Mucosa of descending colon (tissue), 3 donors: ENCODE data around the gene OLFML1. TPM values are rescaled to one million over a fixed set of nuclear protein-coding genes. Genes with fewer than 3 reads are reported as not detected.
A peak's percentile ranks its signal among the peaks of the same experiment; 100 is the strongest.

Experiments
- ATAC-seq: fragments of 200-7000 bp; cut with Tn5 transposase; one replicate; pipeline ENCODE4 v1.9.1; 2020; ENCODE audit warnings: mild to moderate bottlenecking, moderate library complexity
- DNase-seq, 3 donors: peaks; one replicate each; pipeline ENCODE4 v3.0.0-alpha.2; 2020
- H3K36me3 ChIP-seq: fragments of 200-600 bp; one replicate; pipeline ENCODE4 v1.8.0; 2021; ENCODE audit warnings: low read depth, mild to moderate bottlenecking
- H3K4me1 ChIP-seq: fragments of 200-600 bp; one replicate; pipeline ENCODE4 v1.8.0; 2021; ENCODE audit warnings: low read depth, mild to moderate bottlenecking
- H3K4me3 ChIP-seq: fragments of 200-600 bp; one replicate; pipeline ENCODE4 v1.8.0; 2021; ENCODE audit warnings: mild to moderate bottlenecking
- H3K9me3 ChIP-seq: fragments of 200-600 bp; one replicate; pipeline ENCODE4 v1.8.0; 2021; ENCODE audit warnings: mild to moderate bottlenecking
- CTCF ChIP-seq: fragments of 200-600 bp; IDR thresholded peaks from one replicate; pipeline ENCODE4 v1.8.0; 2022; ENCODE audit warnings: antibody characterized with exemption, mild to moderate bottlenecking
- intact Hi-C, 2 donors: fragments of 100-400 bp; cut with DNase I in 1 of 2; cut with micrococcal nuclease in 1 of 2; formaldehyde crosslinking; loops; one replicate each; pipeline versions ENCODE4 v1.11.0 to v1.11.1; 2022; cut with DNase I, micrococcal nuclease
- total RNA-seq, 3 donors: library from RNA; stranded (reverse); fragmentation: NEBNext Ultra II Directional in 2 of 3; extraction: Animal tissue kit (Norgen Biotek cat#: 25700) in 2 of 3; gene quantifications; one replicate each; pipeline versions ENCODE4 v1.2.1 to v1.2.4, GENCODE V29; 2021 to 2023
- donor health status: DM: no; HTN: no; CAD: no; lungs with moderate emphysema.
- donor health status: DM: no; HTN: no; CAD: no.
- donor health status: DM: no; HTN: yes; CAD: no.

Gene OLFML1
- total RNA-seq, 3 donors from 2014 or later: 2.1 to 11.2 (median 5.2) TPM

- Histone ChIP-seq H3K4me3 (no peak overlapping the region), H3K4me1 (no peaks in the 10 kb centered on the region), H3K36me3 (no peaks in the 10 kb centered on the region), H3K9me3 (no peaks in the 10 kb centered on the region)
- intact Hi-C loops: no loop called here
- DNase-seq (no peak), ATAC-seq (no peak)
- no peak for TF ChIP-seq CTCF
Measured at GRCh38 chr11:7462706-7463105, 22.6 kb upstream of the OLFML1 start.

DNA sequence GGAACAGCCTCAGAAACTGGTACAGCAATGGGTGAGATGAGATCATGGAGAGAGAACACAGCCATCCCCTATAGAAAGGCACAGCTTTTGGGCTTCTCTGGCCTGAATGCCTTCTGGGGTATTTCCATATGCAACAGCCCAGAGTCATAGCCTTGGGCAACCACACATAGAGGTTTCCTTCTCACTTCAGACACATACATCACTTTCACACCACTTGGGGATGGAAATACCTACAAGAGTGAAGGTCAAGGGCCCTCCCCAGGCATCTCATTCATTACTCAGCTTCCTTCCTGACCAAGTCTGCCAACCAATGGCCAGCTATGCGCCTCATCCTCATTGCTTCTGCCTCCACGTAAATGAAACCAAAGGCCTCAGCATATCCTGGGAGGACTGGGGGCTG is 17.7 kb upstream of the OLFML1 start:
- no peak for TF ChIP-seq CTCF
- Histone ChIP-seq H3K4me1 (no peaks in the 10 kb centered on the region), H3K36me3 (no peaks in the 10 kb centered on the region), H3K9me3 (no peaks in the 10 kb centered on the region), H3K4me3 (no peak overlapping the region)
- no peak for DNase-seq
- intact Hi-C loops: no loop called here
- ATAC-seq: no peak

GRCh38 chr11:7469351-7469865 is 15.9 kb upstream of the OLFML1 start:
- peak; percentile 14 for ATAC-seq
- no peak for TF ChIP-seq CTCF
- H3K4me3 ChIP-seq: no peak overlapping the region
- no peaks in the 10 kb centered on the region for H3K36me3 ChIP-seq
- H3K9me3 ChIP-seq: no peaks in the 10 kb centered on the region
- no peak for DNase-seq
- intact Hi-C loops: no loop called here
- no peaks in the 10 kb centered on the region for H3K4me1 ChIP-seq

DNA sequence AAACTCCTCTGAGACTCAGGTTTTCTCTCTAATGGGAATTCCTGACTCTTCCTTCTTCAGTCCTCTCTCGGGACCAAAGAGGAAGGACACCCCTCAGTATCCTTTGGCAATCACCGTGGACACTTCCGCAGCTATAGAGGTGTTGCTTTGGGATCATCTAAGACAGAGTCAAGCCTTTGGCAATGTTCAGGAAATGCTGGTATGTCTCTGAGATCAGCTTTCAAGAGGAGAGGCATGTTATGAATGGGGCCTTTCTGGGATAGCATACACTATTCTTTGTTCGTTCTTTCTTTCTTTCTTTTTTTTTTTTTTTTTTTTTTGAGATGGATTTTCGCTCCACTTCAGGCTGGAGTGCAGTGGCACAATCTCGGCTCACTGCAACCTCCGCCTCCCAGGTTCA is 14.2 kb upstream of the OLFML1 start:
- no peak for TF ChIP-seq CTCF
- intact Hi-C loops: no loop called here
- Histone ChIP-seq H3K36me3 (no peaks in the 10 kb centered on the region), H3K4me1 (no peaks in the 10 kb centered on the region), H3K9me3 (no peaks in the 10 kb centered on the region), H3K4me3 (no peak overlapping the region)
- DNase-seq (no peak), ATAC-seq (no peak)

DNA sequence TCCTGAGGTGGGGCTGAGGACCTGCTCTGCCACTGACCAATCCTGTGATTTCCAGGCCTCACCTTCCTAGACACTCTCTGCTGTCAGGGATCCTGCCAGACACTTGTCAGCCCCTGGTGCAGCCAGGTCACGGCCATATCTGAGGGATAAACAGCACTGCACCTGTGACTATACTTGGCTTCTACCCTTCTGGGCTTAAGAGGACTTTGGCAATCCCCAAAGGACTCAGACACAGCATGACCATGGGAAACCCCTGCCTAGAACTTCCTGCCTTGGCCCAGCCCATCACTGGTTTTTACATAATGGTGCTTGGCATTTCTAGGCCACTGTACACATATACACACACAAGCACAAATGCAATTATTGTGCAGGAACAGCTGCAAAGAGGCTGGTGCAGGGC is 11.6 kb upstream of the OLFML1 start:
- H3K4me1 ChIP-seq: no peaks in the 10 kb centered on the region
- no peak overlapping the region for H3K4me3 ChIP-seq
- intact Hi-C loops: no loop called here
- no peak for TF ChIP-seq CTCF
- H3K36me3 ChIP-seq: no peaks in the 10 kb centered on the region
- ATAC-seq (peak; percentile 19), DNase-seq (no peak)
- H3K9me3 ChIP-seq: no peaks in the 10 kb centered on the region

DNA sequence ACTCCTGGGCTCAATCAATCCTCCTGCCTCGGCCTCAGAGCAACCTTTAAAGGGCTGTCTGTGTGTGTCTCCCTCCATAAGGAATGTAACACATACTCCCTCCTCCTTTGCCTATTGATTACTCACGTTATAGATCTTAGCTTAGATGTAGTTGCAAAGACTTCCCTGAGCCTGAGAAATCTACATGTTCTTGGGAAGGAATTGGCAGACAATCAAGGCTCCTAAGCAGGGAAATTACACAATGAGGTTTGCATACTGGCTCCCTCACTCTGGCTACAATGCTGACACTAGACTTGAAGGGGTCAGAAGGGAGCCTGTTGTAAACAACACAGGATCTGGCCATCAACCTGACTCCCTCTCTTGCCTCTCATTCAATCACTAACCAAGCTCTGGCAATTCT is 5.2 kb upstream of the OLFML1 start:
- H3K36me3 ChIP-seq: no peaks in the 10 kb centered on the region
- DNase-seq (no peak), ATAC-seq (no peak)
- H3K9me3 ChIP-seq: no peaks in the 10 kb centered on the region
- no peak overlapping the region for H3K4me3 ChIP-seq
- no peaks in the 10 kb centered on the region for H3K4me1 ChIP-seq
- intact Hi-C loops: no loop called here
- no peak for TF ChIP-seq CTCF
